Fibroblast of skin of right quadriceps (primary cell): ENCODE data around the gene TUBB4A.

Experiments used
- DNase-seq: peaks from one replicate; pipeline ENCODE4 v3.0.0-alpha.2; 2013

The TUBB4A gene

DNA sequence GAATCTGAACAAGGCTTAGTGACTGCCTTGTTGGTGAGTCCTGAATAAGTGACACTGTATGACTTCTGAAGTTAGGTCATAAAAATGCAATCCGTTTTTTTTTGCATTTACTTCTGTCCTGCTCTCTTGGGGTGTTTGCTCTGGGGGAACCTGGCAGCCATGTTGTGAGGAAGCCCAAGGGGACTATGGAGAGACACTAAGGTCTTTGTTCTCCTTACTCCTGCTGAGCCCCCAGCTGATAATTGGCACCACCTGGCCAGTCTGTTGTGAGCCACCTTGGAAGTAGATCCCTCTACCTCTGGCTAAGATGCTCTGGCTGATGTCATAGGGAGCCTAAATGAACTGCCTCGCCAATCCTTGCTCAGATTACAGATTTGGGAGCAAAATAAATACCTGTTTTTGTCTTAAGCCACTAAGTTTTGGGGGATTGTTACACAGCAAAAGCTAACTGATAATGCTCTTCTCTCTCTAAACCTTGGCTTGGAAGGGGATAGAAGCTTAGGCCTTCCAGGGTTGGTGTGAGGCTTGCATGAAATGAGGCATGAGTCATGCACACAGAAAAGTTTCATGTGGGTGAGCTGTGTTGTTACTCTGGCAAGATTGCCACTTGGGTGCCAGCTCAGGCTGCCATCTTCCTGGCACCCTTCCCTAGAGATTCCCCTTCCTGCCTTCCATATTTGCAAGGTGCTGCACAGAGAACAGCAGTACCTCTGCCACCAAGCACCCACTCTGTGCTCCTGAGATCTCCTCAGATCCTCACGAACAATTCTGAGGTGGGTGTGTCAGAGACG is 10.1 kb downstream of the TUBB4A start:
- no peak for DNase-seq

DNA sequence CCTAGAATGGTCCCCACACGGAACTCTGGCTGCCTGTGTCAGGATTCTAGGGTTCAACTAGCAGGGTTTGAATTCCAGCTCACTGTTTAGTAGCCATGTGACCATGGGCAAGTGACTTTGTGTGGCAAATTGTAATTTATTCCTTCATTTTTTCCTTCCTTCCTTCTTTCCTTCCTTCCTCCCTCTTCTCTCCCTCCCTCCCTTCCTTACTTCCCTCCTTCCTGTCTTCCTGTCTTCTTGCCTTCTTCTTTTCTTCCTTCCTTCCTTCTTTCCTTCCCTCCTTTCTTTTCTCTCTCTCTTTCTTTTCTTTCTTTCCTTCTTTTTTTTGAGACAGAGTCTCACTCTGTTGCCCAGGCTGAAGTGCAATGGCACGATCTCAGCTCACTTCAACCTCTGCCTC is 12.0 kb downstream of the TUBB4A start:
- no peak for DNase-seq

DNA sequence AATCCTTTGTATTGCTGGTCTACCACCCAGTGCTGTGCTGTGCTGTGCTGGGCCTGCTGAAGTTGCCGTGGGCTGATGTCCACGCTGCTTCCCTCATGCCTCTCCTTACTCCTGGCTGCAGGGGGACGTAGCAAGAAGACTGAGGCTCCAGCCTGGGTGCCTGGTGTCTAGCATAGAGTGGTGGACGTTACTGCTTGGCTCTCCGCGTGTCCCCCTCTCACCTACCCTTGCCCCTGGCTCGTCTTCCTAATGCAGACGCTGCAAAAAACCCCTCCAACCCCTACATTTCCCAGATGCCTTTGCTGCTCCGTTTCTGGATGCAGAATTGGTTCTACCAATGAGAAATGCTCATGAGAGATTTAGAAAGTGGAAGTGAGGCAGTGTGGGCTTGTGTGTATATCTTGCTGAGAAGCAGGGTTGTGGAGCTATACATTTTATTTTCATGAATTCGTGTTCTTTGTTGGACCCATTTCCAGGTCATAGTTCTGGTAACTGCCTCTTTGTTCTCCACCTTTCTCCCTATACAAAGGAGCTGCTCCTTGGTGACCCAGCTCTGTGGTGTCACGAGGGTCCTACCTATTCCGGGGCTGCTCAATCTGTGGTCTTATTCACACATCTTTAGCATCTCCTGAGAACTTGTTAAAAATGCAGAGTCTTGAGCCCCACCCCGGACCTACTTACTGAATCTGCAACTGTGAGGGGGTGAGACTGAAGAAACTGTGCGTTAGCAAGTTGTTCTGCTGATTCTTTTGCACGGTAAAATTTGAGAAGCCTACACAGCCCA is 12.6 kb downstream of the TUBB4A start:
- DNase-seq: no peak

DNA sequence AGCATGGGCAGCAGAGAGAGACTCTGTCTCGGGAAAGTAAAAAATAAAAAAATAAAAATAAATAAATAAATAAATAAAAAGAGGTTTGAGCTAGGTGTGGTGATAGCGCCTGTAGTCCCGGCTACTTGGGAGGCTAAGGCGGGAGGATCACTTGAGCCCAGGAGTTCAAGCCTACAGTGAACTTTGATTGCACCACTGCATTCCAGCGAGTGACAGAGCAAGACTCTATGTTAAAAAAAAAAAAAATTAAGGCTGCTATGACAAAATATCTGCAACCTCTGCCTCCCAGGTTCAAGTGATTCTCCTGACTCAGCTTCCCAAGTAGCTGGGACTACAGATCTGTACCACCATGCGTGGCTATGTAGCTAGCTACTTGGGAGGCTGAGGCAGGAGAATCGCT is 17.3 kb downstream of the TUBB4A start:
- DNase-seq: no peak

DNA sequence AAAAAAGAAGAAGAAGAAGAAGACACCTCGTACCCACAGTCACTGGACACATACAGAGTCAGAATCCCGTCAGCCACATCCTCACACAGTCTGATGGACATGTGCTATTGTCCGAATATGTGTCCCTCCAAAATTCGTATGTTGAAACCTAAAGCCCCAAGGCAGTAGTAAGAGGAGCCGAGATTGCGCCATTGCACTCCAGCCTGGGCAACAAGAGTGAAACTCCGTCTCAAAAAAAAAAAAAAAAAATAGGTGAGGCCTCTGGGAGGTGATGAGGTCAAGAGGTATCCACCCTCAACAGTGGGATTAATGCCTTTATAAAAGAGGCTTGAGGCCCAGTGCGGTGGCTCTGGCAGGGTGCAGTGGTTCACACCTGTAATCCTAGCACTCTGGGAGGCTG is 17.9 kb downstream of the TUBB4A start:
- no peak for DNase-seq

DNA sequence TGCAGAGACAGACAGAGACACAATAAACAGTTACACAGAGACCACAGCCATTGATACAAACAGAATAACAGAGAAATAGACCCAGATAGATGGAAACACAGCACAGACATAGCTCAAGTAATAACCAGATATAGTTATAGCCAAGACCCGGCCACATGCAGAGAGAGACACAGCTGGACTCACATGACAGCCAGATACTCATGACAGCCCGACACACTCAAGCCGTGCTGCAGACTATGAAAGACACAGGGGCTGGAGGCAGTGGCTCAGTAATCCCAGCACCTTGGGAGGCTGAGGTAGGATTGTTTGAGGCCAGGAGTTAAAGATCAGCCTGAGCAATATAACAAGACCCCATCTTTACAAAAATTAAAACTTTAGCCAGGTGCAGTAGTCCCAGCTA is 18.9 kb downstream of the TUBB4A start:
- no peak for DNase-seq

DNA sequence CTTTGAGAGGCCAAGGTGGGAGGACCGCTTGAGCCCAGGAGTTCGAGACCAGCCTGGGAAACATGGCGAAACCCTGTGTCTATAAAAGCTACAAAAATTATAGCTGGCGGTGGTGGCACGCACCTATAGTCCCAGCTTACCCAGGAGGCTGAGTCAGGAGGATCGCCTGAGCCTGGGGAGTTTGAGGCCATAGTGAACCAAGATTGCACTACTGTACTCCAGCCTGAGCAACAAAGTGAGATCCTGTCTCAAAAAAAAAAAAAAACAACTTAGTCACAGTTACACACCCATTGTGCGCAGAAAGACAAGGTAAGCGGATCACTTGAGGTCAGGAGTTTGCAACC is 19.8 kb downstream of the TUBB4A start:
- no peak for DNase-seq

DNA sequence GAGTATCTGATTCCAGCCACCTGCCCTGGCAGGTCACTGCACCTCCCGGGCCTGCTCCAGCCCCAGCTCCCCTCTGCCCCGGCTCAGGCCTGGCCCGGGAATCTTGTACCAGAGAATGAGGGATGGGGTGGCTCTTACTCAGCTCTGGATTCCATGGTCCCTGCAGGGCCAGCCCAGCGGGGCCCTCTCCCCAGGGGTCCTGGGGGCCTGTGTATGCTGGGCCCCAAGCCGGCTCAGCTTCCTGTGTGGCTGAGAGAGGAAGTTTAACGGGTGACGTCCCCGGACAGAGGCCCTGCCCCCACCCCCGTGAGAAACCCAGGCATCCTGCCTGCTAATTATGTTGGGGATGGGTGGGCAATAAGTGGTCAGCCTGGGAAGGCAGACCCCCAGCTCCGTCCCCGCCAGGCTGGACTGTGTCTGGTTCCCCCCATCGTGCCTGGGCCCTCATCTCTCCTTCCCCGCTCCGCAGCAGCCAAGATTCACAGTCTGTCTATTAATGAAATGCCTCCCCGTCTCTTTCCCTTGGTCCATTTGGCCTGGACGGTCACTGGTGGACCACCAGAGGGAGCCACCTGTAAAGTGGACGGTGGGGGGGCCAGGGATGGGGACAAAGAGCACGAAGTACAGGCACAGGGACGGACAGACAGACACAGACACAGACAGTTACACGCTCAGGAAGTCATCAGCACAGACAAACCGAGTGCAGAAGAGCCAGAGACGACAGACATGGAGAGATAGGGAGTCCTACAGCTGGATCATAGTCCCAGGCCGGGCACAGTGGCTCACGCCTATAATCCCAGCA is 20.4 kb downstream of the TUBB4A start, which contains the start of gene DENND1C:
DENND1C (minus strand) TSS at position 247 of the 802 bp plus-strand sequence; CDS start at position 155, 92 bp downstream.
- no peak for DNase-seq

DNA sequence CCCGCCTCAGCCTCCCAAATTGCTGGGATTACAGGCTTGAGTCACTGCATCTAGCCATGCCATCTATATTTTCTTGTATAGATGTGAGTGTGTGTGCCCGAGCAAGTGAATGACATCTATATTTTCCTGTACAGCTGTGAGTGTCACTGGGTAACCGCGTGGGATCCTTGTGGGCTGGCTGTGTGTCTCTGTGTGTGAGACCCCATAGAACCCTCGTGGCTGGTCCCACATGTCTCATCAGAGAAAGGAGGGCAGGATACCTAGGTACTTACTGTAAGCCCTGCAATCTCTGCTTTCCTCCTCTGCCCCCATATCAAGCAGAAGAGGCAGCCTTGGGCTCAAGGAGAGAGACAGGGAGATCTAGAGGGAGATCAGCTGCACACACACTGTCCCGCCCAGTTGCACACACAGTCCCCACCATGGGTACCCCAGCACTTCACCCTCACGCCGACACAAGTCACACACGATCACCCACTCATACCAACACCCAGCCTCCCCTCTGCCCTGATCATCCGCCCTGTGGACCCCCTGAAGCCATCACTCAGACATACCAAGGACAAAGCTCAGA is 21.2 kb downstream of the TUBB4A start:
- DNase-seq: no peak

DNA sequence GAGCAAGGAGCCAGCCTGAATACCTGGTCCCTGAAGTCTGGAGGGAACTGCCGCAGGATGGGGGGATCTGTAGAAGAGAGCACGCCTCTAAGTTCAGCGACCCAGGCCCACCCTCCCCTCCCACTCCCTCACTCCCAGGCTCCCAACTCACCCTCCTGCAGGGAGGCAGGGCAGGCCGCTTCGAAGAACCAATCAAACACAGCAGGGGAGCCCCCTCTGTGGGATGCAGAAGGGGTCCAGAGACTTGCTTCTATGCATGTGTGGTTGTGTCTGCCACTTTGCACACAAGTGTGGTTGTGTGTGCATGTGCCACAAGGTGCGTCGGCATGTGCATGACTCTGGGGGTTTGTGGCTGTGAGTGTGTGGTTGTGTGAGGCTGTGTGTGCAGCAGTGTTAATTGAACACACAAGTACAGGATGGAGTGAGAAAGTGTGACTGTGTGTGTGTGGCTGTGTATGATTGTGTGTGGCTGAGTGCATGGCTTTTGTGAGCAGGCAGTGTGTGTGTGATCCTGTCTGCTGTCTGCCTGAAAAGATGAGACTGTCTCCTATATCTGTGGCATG is 22.2 kb downstream of the TUBB4A start:
- DNase-seq: no peak

DNA sequence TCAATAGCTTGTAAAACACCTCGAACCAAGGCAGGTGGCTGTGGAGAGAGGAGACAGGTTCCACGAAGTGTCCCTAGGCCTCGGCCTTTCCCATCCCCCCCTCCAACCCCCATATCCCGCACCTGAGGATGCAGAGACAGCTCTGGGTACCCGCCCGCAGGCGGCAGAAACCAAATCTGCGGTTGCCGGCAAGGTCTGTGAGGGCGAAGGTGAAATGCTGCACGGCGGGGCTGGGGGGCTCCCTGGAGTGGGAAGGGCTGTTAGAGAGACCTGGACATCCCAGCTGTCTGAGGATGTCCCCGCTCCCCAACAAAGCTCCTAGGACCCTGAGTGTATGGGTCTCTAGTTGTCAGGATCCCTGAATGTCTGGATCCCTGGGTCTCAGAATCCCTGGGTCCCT is 23.3 kb downstream of the TUBB4A start:
- DNase-seq: no peak

DNA sequence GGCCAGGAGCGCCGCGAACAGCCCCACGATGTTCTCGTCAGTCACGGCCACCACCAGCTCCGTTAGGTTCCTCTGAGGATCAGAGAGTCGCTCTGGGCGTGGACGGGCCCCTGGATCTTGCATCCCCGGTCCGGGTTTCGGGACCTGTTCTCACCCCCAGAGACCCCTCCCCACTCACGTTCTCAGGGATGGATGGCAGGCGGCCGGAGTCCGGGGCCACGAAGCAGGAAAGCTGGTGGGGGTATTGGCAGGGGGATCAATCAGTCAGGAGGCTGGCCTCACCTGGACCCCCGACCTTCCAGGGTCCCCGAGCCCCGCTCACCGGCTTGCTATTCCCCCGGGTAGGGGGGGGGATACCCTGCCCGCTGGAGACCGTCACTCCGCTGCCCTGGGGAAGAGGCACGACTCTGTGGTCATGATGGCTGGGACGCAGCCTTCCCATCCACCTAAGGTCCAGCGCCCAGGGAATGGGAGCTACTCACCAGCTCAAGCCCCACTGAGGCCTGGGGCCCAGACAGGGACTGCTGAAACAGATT is 25.1 kb downstream of the TUBB4A start:
- no peak for DNase-seq

DNA sequence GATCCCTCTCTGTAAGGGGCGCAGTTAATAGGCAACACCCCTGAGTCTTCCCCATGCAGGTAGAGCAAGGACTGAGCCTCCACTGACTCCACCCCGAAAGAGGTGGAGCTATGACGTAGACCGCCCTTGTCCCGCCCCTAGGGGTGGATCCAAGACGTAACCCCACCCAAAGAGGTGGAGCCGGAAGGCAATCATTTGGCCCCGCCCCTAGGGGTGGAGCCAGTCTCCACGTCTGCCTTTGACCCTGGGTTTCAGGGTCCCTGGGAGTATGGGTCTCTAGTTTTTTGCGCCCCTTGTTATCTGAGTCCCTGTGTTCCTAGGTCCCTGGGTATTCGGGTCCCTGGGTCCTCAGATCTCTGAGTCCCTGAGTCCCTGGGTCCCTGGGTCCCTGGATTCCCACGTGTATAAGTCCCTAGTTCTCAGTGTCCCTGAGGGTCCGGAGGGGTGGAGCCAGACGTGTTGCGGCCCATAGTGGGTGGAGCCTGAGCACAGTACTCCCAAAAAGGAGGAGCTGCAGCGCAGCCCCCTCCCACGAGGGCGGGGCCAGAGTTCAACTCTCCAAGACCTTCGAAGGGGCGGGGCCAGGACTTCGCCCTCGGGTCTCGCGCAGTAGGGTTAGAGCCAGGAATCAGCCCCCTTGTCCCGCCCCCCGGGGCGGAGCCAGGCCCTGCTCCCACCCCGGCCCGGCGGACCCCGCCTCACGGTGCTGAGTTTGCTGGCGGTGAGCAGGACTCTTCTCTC is 25.8 kb downstream of the TUBB4A start:
- DNase-seq: peak; percentile 53

DNA sequence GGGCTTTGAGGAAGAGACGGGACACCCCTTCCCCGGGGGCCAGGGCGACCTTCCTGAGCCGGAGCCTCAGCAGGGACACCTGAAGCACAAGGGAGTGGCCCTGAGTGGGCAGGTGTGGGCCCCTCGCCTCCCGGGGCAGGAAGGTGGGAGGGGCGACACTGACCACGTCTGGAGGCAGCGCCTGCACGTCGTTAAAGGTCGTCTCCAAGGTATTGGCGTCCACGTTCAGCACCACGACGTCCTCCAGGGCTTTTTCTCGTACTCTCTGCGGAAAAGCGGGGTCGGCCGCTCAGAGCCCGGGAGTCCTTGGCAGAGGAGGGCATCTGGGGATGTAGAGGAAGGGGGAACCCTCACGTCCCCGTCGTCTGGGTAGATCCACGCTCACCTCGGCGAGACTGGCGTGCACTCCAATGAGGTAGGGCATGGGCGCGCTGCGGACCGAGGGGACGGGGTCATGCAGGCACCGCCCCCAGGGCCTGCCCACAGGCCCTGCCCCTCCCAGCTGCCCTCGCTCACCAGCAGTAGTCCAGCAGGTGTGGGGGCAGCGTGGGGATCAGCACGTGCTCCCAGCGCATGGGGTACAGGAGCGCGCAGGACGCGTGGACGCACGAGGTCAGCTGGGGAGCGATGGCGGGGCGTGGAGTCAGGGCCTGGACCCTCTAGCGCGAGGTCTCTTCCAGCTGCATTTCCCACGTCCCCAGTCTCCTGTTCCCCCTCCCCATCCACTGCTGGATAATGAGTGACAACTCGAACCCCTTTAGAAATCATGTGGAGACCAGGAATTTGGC is 26.6 kb downstream of the TUBB4A start:
- DNase-seq: no peak

DNA sequence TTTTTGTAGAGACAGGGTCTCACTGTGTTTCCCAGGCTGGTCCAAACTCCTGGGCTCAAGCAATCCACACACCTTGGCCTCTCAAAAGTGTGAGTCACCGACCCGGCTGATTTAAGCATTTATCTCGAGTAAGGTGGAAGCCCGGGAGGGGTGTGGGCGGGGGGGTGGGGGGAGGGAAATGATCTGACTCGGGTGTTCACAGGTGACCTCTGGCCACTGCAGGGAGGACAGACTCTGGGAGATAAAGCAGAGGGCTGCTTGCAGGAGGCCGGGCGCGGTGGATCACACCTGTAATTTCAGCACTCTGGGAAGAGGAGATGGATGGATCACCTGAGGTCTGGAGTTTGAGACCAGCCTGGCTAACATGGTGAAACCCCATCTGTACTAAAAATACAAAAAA is 28.5 kb downstream of the TUBB4A start:
- no peak for DNase-seq

DNA sequence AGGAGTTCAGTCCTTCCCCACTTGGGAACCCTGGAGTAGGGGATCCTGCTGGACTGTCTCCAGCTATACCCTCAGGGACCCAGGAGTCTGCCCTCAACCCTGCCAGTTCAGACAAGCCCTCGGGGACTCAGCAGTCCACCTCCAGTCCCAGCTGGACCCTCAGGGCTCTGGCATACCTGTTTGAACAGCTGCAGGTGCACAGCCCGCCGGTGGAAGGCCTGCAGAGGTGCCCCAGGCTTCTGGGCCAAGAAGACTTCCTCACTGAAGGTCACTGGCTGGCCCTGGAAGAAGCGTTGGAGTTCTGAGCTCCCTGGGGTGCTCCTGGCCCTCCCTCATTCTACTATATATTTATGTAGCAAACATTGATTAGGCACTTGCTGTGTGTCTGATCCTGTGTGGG is 29.4 kb downstream of the TUBB4A start:
- DNase-seq: no peak

DNA sequence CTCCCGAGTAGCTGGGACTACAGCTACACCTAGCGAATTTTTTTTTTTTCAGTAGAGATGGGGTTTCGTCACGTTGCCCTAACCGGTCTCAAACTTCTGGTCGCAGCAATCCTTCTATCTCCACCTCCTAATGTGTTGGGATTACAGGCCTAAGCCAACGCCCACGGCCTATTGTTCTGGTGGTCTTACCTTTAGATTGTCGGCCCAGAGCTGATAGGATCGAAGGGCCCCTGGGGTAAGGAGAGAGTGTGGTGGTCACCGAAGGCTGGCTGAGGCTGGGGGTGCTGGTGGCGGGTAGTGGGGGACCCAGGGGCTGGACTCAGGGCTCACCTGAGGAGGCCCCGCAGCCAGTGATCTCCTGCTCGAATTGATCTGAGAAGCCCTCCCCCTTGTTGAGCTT is 31.0 kb downstream of the TUBB4A start:
- DNase-seq: no peak

DNA sequence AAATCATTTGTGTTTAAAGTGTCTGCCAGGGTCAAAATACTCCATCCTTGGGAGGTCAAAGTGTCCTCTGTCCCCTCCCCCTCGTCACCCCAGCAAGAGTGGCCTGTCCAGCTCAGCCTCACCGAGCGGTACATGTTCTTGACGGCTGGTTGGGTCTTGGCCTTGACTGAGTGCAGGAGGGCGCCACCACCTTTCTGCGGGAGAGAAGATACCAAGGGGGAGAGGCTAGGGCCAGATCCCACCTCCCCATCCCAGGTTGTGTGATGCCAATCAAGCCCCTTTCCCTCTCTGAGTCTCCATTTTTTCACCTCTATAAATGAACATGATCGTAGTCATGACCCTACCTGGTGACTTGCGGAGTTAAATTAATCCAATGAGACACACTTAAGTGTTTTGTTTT is 31.9 kb downstream of the TUBB4A start:
- DNase-seq: no peak

DNA sequence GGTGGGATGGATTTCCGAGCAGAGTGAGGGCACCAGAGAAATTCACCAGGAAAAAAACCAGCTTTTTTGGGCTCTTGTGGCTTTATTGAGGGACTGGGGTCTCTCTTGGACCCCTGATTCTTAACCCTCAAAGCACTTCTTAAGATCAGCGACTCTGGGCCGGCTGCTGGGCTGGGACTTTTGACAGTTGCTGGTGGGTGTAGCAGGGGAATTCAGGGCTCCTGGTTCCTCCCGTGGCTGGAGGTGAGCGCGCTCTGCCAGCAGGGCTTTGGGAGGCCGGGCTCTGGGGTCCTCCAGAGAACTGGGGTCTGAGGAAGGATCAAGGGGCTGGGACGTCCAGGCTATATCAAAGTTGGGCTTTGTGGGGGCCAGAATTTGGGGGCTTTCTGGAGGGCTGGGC is 34.7 kb downstream of the TUBB4A start:
- DNase-seq: no peak

DNA sequence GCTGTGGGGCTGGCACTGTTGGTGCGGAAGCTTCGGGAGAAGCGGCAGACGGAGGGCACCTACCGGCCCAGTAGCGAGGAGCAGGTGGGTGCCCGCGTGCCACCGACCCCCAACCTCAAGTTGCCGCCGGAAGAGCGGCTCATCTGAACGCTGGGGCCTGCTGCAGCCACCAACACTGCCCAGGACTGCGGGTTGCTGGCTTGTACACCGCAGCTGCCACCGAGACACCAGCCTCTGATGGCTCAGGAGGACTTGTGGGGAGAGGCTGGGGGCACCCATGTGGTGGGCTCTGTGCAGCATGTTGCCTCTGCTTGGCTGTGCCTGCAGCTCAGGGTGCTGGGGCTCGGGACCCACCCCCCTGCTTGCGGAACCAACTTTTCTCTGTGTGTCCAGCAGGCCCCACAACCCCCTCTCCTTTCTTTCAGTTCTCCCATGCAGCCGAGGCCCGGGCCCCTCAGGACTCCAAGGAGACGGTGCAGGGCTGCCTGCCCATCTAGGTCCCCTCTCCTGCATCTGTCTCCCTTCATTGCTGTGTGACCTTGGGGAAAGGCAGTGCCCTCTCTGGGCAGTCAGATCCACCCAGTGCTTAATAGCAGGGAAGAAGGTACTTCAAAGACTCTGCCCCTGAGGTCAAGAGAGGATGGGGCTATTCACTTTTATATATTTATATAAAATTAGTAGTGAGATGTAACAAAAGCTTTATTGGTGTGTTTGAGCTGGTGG is 35.4 kb downstream of the TUBB4A start:
- DNase-seq: no peak
